Body of pancreas (tissue), 4 donors: ENCODE measurements around the gene GYPB.

Experiments used
- POLR2A ChIP-seq, 3 donors: fragments of 450-650 bp; IDR thresholded peaks; one replicate each; pipeline ENCODE4 v1.6.1; 2016; ENCODE audit warnings: antibody characterized with exemption in 3 of 3, mild to moderate bottlenecking in 2 of 3
- TF ChIP-seq, protein P1 (sequence below), 7 experiments: fragments of 450-650 bp in 4 of 7; fragments of 200-600 bp in 3 of 7; sonication (generic) in 3 of 7; IDR thresholded peaks; one replicate each; pipeline ENCODE4 v1.5.1; 2016 to 2019; ENCODE audit warnings: antibody characterized with exemption in 7 of 7

DNA sequence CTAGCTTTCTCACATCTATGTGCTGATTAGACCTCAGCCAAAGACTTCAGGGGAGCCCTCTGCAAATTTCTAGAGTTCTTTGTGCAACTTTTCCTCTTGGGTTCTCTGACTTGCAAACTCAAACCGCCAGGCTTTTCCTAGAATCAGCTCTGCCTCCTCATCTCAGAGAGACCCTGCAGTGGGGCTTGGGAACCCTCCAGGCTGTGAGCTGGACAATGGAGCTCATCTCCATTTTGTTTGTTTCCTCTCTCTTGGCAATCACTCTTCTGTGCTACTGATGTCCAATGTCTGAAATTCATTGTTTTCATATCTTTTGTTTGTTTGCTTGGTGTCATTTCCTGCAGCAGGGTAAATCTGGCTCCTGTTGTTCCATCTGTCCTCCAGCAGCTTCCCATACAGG, 33.0 kb downstream of the GYPB start:
- TF ChIP-seq, protein P1, sequence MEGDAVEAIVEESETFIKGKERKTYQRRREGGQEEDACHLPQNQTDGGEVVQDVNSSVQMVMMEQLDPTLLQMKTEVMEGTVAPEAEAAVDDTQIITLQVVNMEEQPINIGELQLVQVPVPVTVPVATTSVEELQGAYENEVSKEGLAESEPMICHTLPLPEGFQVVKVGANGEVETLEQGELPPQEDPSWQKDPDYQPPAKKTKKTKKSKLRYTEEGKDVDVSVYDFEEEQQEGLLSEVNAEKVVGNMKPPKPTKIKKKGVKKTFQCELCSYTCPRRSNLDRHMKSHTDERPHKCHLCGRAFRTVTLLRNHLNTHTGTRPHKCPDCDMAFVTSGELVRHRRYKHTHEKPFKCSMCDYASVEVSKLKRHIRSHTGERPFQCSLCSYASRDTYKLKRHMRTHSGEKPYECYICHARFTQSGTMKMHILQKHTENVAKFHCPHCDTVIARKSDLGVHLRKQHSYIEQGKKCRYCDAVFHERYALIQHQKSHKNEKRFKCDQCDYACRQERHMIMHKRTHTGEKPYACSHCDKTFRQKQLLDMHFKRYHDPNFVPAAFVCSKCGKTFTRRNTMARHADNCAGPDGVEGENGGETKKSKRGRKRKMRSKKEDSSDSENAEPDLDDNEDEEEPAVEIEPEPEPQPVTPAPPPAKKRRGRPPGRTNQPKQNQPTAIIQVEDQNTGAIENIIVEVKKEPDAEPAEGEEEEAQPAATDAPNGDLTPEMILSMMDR (IDR thresholded peaks at IDR 0.05) = no peak
- TF ChIP-seq POLR2A (IDR thresholded peaks at IDR 0.05) = no peak
